Measurements from ENCODE around the gene ADRA2A. TPM values are rescaled to one million over a fixed set of nuclear protein-coding genes. Genes with fewer than 3 reads are reported as not detected.

The ADRA2A gene
- total RNA-seq, 6 experiments from 2014 or later = 0.22 to 0.99 (median 0.51) TPM

GRCh38 chr10:111113961-111114757 is 37.3 kb downstream of the ADRA2A start:
- Histone ChIP-seq H3K36me3 (no peaks in the 10 kb centered on the region), H3K27me3 (no peaks in the 10 kb centered on the region), H3K4me1 (no peaks in the 10 kb centered on the region), H3K27ac (no peak overlapping the region), H3K9me3 (no peaks in the 10 kb centered on the region), H3K4me3 (no peak overlapping the region)
- DNase-seq (no peak), ATAC-seq (no peak)
- 57% methylated on average over 7 of the region's 12 CpGs for WGBS (ENCODE audit: insufficient coverage, low coverage, low lambda C conversion rate, missing lambda C conversion rate)
- TF ChIP-seq CTCF (IDR thresholded peaks at IDR 0.05) (no peak), POLR2A (IDR thresholded peaks at IDR 0.05) (no peak)
- intact Hi-C loops (cut with DNase I) = no loop called here

GRCh38 chr10:111114758-111115500 is 38.1 kb downstream of the ADRA2A start:
- no peak for TF ChIP-seq CTCF (IDR thresholded peaks at IDR 0.05)
- TF ChIP-seq POLR2A (IDR thresholded peaks at IDR 0.05) = no peak
- DNase-seq (no peak), ATAC-seq (no peak)
- Histone ChIP-seq H3K27me3 (no peaks in the 10 kb centered on the region), H3K9me3 (no peaks in the 10 kb centered on the region), H3K4me1 (no peaks in the 10 kb centered on the region), H3K27ac (no peak overlapping the region), H3K36me3 (no peaks in the 10 kb centered on the region), H3K4me3 (no peak overlapping the region)
- intact Hi-C loops (cut with DNase I) = no loop called here
- 75% methylated on average over 5 of the region's 12 CpGs for WGBS (ENCODE audit: insufficient coverage, low coverage, low lambda C conversion rate, missing lambda C conversion rate)

GRCh38 chr10:111116211-111116610 is 39.4 kb downstream of the ADRA2A start:
- TF ChIP-seq POLR2A (IDR thresholded peaks at IDR 0.05) = no peak
- no peak for TF ChIP-seq CTCF (IDR thresholded peaks at IDR 0.05)
- no peak for DNase-seq
- WGBS (ENCODE audit: insufficient coverage, low coverage, low lambda C conversion rate, missing lambda C conversion rate) = no CpG with 5 or more reads among the region's 9 CpGs

GRCh38 chr10:111116762-111117445 is 40.1 kb downstream of the ADRA2A start:
- H3K4me3 ChIP-seq = no peak overlapping the region
- no peaks in the 10 kb centered on the region for H3K9me3 ChIP-seq
- H3K27me3 ChIP-seq = no peaks in the 10 kb centered on the region
- H3K4me1 ChIP-seq = no peaks in the 10 kb centered on the region
- no peak overlapping the region for H3K27ac ChIP-seq
- intact Hi-C loops (cut with DNase I) = no loop called here
- no peaks in the 10 kb centered on the region for H3K36me3 ChIP-seq
- DNase-seq (no peak), ATAC-seq (no peak)
- TF ChIP-seq POLR2A (IDR thresholded peaks at IDR 0.05) (no peak), CTCF (IDR thresholded peaks at IDR 0.05) (no peak)
- WGBS (ENCODE audit: insufficient coverage, low coverage, low lambda C conversion rate, missing lambda C conversion rate) = 67% methylated on average over 3 of the region's 16 CpGs

More at GRCh38 chr10:111116211-111116610, 39.4 kb downstream of the ADRA2A start:
- intact Hi-C loops (cut with DNase I) = no loop called here
- Histone ChIP-seq H3K36me3 (no peaks in the 10 kb centered on the region), H3K27me3 (no peaks in the 10 kb centered on the region), H3K9me3 (no peaks in the 10 kb centered on the region), H3K27ac (no peak overlapping the region), H3K4me1 (no peaks in the 10 kb centered on the region), H3K4me3 (no peak overlapping the region)
- ATAC-seq = no peak
